Osteoblast (primary cell): ENCODE data around the gene PFDN6. TPM values are rescaled to one million over a fixed set of nuclear protein-coding genes. Genes with fewer than 3 reads are reported as not detected.

Experiments used
- DNase-seq: peaks from one replicate; pipeline ENCODE4 v3.0.0; 2011; ENCODE audit warnings: low spot score, mixed read lengths; ENCODE audit not compliant: insufficient read length; ENCODE audit errors: missing footprints
- H2AFZ ChIP-seq: 2 replicates; pipeline ENCODE4 v1.6.0; 2011; ENCODE audit warnings: mild to moderate bottlenecking, low read length
- H3K27ac ChIP-seq: 2 replicates; pipeline ENCODE4 v1.5.1; 2011; ENCODE audit warnings: mild to moderate bottlenecking, low read depth, low read length, moderate library complexity
- H3K27me3 ChIP-seq: 2 replicates; pipeline ENCODE4 v1.6.0; 2012; ENCODE audit warnings: mild to moderate bottlenecking, control low read depth, inconsistent platforms, low read length, moderate library complexity; ENCODE audit not compliant: insufficient read depth
- H3K36me3 ChIP-seq: 2 replicates; pipeline ENCODE4 v1.5.1; 2011; ENCODE audit warnings: mild to moderate bottlenecking, low read length, control low read depth, moderate library complexity; ENCODE audit not compliant: insufficient read depth
- H3K4me1 ChIP-seq: 2 replicates; pipeline ENCODE4 v1.5.1; 2011; ENCODE audit warnings: mild to moderate bottlenecking, low read length, control low read depth, moderate library complexity; ENCODE audit not compliant: insufficient read depth
- H3K4me2 ChIP-seq: 2 replicates; pipeline ENCODE4 v1.6.0; 2011; ENCODE audit warnings: mild to moderate bottlenecking, low read length; ENCODE audit not compliant: insufficient read depth
- H3K4me3 ChIP-seq: fragments of 200-600 bp; sonication (generic); 3 replicates; pipeline ENCODE4 v1.5.1; 2012; ENCODE audit warnings: mild to moderate bottlenecking, low read length, inconsistent platforms; ENCODE audit not compliant: insufficient read depth
- H3K79me2 ChIP-seq: 2 replicates; pipeline ENCODE4 v1.6.0; 2012; ENCODE audit warnings: mild to moderate bottlenecking, low read length, control low read depth, inconsistent platforms; ENCODE audit not compliant: insufficient read depth
- H3K9me3 ChIP-seq: 2 replicates; pipeline ENCODE4 v1.5.1; 2011; ENCODE audit warnings: low read depth, low read length, control low read depth
- H4K20me1 ChIP-seq: 2 replicates; pipeline ENCODE4 v1.6.0; 2012; ENCODE audit warnings: mild to moderate bottlenecking, low read length, control low read depth; ENCODE audit not compliant: insufficient read depth
- CTCF ChIP-seq: IDR thresholded peaks from 2 replicates; pipeline ENCODE4 v1.5.1; 2011; ENCODE audit warnings: mild to moderate bottlenecking, low read depth, low read length, moderate library complexity; ENCODE audit errors: extremely low read depth
- total RNA-seq: library from RNA; depleted of rRNA; stranded (reverse); fragments of >200 nt; gene quantifications from 2 replicates; pipeline ENCODE4 v1.2.3, GENCODE V29; 2012

The PFDN6 gene
- total RNA-seq, 1 donor = 15.9 TPM

DNA sequence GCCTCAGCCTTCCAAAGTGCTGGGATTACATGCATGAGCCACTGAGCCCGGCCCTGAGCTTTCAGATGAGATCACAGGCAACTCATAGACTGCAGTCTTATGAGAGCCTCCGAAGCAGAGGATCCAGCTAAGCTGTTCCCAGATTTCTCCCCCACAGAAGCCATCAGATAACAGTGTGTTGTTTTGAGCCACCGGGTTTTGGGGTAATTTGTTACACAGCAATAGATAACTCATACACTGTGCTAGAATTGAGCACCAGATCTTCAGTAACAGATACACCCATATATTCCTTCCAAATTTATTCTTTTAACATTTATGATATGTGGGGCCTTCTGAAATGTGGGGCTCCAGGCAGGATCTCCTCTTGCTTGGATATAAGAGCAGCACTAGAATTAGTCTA, 47.1 kb downstream of the PFDN6 start:
- Histone ChIP-seq H3K79me2 (no peaks in the 10 kb centered on the region), H3K9me3 (no peaks in the 10 kb centered on the region), H3K4me3 (no peak overlapping the region), H3K36me3 (no peaks in the 10 kb centered on the region), H4K20me1 (no peaks in the 10 kb centered on the region), H3K4me2 (no peak overlapping the region), H3K4me1 (no peaks in the 10 kb centered on the region), H2AFZ (no peak overlapping the region), H3K27ac (no peak overlapping the region), H3K27me3 (peaks cover 3% of the 10 kb centered on the region)
- no peak for DNase-seq
- TF ChIP-seq CTCF = no peak

- Histone ChIP-seq H3K27me3 (peaks cover 3% of the 10 kb centered on the region), H3K4me2 (no peak overlapping the region), H3K27ac (no peak overlapping the region), H3K36me3 (no peaks in the 10 kb centered on the region), H3K79me2 (no peaks in the 10 kb centered on the region), H3K9me3 (no peaks in the 10 kb centered on the region), H4K20me1 (no peaks in the 10 kb centered on the region), H2AFZ (no peak overlapping the region), H3K4me1 (no peaks in the 10 kb centered on the region), H3K4me3 (no peak overlapping the region)
- no peak for DNase-seq
- TF ChIP-seq CTCF = no peak
These were observed 49.8 kb downstream of the PFDN6 start for GRCh38 chr6:33339193-33339592.

Other genes with a start within 250 kb of the PFDN6 start
- 5.4 and 30.4 TPM in 2 replicates for gene HLA-DPA1, start 216.0 kb upstream of the PFDN6 start, total RNA-seq
- gene HLA-DPB1, start 213.6 kb upstream of the PFDN6 start, total RNA-seq = 8.7 and 12.4 TPM in 2 replicates
- 1.8 TPM in 2 replicates for gene COL11A2, start 97.1 kb upstream of the PFDN6 start, total RNA-seq
- gene RXRB, start 88.9 kb upstream of the PFDN6 start, total RNA-seq = 19.2 and 20.9 TPM in 2 replicates
- gene SLC39A7, start 88.7 kb upstream of the PFDN6 start, total RNA-seq = 108 and 109 TPM in 2 replicates
- gene HSD17B8, start 84.9 kb upstream of the PFDN6 start, total RNA-seq = 2.7 and 3.3 TPM in 2 replicates
- 34.0 and 34.2 TPM in 2 replicates for gene RING1, start 81.1 kb upstream of the PFDN6 start, total RNA-seq
- 41.3 and 42.7 TPM in 2 replicates for gene VPS52, start 17.7 kb upstream of the PFDN6 start, total RNA-seq
- 1,994 and 2,278 TPM in 2 replicates for gene RPS18, start 17.5 kb upstream of the PFDN6 start, total RNA-seq
- 3.8 and 4.3 TPM in 2 replicates for gene B3GALT4, start 12.5 kb upstream of the PFDN6 start, total RNA-seq
- 85.7 and 86.9 TPM in 2 replicates for gene WDR46, start 362 bp upstream of the PFDN6 start, total RNA-seq
- gene RGL2, start 9.3 kb downstream of the PFDN6 start, total RNA-seq = 33.9 and 35.5 TPM in 2 replicates
- 90.2 and 92.6 TPM in 2 replicates for gene TAPBP, start 24.5 kb downstream of the PFDN6 start, total RNA-seq
- 18.6 and 19.5 TPM in 2 replicates for gene ZBTB22, start 28.1 kb downstream of the PFDN6 start, total RNA-seq
- 32.7 and 39.4 TPM in 2 replicates for gene DAXX, start 33.4 kb downstream of the PFDN6 start, total RNA-seq
- gene KIFC1, start 102.2 kb downstream of the PFDN6 start, total RNA-seq = 3.2 and 4.0 TPM in 2 replicates
- 25.9 and 30.8 TPM in 2 replicates for gene PHF1, start 121.4 kb downstream of the PFDN6 start, total RNA-seq
- 89.3 and 122 TPM in 2 replicates for gene CUTA, start 128.5 kb downstream of the PFDN6 start, total RNA-seq
- 6.9 and 8.8 TPM in 2 replicates for gene SYNGAP1, start 130.5 kb downstream of the PFDN6 start, total RNA-seq
- gene ZBTB9, start 165.0 kb downstream of the PFDN6 start, total RNA-seq = 4.1 and 4.7 TPM in 2 replicates